HG03103 (cell line): ENCODE results near the gene KCTD4.

ENCODE experiments used
- ATAC-seq: cut with Tn5 transposase; IDR thresholded peaks from one replicate; pipeline ENCODE4 v1.9.1; 2021; ENCODE audit warnings: low read depth; ENCODE audit not compliant: unreplicated experiment

The KCTD4 gene

DNA sequence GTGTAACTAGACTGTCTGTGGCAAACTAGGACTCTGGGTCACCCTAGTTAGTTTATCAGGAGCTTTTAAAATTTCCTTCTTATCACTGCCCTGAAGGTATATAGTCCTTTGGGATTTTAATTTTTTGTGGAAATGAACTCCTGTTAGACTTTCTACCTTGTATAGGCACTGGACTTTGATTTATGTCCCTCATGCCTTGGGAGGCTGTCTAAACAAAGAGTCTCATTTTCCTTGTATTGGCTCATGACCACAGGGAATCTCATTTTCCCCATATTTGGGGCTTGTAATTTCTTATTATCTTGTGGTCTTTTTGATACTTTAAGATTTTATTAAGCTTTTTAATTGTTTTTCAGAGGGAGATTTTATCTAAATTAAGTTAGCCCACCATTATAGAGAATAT, 21.4 kb downstream of the KCTD4 start:
- no peak for ATAC-seq

DNA sequence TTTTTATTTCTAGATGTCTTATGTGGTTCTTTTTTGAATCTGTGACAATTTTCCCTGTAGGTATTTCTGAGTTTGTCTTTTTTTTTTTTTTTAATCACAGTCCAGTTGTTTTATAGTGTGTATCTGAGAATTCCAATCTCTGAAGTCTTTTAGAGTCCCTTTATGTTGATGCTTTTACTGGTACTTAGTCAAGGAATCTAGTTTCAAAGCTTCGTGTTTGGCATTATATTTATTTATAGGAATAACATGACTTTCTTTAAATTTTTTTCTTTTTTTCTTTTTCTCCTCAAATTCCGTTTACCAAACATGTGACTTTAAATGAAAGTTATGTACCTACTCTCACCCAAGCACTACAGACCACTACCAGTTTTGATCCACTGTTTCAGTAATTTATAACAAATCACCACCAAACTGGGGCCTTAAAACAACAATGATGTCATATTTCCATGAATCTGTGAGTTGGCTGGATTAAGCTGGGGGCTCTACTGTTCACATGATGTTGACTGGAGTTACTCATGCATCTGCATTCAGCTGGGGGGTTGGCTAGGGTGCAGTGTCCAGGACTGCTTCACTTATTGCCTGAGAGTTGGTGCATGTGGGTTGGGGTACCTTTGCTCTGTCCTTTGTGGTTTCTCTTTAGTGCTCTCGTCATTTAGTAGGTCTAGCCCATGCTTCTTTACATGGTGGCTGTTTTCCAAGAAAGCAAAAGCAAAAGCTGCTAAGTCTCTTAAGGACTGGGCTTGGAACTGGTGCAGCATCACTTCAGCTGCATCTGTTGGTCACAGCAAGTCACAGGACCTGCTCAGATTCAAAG, 22.3 kb downstream of the KCTD4 start:
- no peak for ATAC-seq

DNA sequence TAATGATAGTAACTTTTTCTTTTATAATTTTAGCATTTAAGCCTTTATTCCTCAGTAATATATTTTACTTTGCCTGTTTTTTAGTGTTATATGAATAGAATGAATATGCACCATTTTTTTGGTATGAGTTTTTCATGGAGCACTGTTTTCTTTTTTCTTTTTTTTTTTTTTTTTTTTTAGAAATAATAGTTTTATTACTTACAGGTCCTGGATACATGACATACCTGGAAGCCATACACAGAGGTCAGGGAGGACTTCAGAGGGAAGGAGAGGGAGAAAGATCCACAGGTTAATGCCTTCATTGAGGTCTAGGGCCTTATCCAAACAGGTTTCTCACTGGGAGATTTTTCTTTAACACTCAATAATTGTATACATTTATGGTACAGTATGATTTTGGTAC, 26.4 kb downstream of the KCTD4 start:
- ATAC-seq, result no peak

DNA sequence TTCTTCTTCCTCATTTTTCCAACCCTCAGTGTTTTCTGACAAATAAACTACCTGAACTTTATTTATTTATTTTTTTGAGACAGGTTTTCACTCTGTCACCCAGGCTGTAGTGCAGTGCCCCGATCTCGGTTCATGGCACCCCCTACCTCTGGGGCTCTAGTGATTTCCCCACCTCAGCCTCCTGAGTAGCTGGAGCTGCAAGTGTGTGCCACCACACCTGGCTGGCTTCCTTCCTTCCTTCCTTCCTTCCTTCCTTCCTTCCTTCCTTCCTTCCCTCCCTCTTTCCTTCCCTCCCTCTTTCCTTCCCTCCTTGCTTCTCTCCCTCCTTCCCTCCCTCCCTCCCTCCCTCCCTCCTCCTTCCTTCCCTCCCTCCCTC, 32.3 kb downstream of the KCTD4 start:
- ATAC-seq, result no peak

DNA sequence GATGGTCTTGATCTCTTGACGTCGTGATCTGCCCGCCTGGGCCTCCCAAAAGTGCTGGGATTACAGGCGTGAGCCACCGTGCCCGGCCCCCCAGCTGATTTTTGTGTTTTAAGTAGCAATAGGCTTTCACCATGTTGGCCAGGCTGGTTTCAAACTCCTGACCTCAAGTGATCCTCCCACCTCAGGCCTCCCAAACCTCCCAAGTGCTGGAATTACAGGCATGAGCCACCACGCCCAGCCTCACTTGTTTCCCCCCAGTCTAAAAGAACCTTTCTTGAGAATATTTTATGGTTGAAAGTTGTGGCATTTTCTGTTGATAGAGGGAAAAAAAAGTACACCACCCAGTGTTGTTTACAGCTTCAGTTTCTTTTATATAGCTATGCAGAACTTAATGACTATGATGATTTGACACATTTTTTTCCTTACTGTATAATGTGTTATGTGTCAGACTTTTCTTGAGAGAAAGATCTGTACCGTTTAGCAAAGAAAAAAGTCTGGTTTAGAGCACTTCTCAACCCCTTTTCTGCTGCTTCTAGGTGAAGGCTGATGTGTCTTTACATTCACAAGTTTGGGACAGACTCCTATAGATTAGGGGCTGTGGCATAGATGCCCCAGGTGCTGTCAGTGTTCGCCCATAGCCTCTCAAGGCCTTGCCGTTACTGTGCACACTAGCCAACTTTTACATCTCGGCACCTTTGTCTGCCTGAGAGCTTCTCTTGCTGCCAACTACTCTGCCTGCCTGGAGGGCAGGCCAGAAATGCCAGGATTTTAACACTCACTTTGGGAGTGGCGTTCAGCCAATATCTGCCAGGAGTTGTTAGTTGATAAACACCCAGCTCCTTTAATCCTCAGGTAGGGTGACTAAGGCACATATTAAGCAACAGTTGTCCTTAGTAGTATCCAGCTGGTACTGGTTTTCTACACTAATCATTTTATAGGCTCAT, 33.0 kb downstream of the KCTD4 start:
- ATAC-seq, result no peak

DNA sequence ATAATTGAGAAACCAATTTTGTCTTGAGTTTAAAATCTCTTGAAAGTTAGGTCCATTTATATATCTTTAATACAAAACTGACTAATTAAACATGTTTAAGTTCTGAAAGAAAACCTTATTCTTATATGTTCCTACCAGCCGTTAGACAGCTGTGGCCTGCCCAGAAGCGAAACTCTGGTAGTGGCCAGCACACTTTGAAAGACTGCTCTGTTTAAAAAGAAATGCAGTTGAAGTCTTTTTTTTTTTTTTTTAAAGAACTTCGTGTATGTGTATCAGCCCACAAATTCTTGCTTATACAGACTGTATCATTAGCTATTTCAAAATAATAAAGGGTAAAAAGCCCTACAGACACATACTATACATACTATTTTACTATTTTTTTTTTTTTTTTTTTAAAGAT, 34.0 kb downstream of the KCTD4 start:
- no peak for ATAC-seq

DNA sequence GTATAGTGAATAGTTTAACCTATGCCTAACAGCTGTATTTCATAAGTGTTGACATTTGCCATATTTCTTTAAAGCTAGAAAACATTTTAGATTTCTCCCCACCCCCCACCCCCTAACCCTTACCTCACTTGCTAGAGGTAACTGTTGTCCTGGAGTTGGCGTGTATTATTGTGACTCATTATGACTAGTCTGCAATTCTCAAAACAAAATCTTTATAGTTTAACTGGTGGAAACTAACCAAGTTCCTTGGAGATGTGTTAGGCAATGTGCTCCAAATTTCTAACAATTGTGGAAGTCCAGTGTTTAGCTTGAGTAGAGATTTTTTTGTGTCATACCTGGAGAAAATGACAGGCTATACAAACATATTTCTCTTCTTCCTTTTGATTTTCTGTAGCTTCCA, 38.0 kb downstream of the KCTD4 start:
- ATAC-seq, result no peak

DNA sequence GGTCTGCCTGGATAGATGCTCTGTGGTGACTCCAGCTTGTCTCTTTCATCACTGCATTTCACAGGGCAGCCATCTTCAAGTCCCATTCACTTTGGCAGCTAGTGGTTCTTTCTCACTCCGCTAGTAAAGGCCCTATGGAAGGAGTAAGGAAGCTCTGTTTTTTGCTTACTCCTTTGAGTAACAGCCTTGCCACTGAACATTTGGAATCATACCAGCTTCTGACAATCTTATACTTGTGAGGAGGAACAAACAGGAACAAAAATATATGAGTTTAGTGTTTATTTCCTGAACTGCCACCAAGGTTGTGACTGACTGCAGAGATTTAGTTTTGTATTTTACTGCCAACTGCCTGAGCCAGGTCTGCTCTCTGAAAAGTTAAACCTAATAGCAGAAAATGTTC, 38.7 kb downstream of the KCTD4 start:
- ATAC-seq, result no peak

DNA sequence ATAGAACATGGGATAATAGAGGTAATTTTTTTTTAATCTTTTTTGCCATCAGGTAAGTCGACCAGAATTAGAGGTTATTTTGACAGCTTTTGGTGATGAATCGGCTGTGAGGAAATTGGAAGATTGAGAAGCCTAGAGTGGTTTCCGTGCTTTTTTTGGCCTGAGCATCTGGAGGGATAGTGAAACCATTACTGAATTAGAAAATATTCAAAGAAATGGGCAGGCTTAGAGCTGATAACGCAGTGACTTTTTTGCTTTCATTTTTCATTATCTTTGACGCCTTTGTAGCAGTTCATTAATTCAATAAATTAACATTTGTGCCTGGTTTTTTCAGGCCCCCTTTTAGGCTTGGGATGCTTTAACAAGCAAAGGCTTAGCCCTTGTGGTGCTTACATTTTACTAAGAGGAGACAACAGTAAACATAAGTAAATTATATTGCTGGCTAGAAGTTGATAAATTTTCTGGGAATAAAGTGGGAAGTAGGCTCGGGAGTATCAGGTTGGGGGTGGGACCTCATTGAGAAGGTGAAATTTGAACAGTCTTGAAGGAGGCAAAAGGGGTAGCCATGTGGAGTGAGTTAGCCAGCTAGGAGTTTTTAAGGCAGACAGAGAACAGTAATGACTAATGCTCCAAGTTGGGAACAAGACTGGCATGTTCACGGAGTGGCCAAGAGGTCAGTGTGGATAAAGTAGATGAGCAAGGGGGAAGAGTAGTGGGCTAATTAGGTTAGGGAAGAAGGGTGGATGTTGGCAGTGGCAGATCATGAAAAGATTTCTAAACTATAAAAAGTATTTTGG, 44.1 kb downstream of the KCTD4 start:
- ATAC-seq, result no peak

DNA sequence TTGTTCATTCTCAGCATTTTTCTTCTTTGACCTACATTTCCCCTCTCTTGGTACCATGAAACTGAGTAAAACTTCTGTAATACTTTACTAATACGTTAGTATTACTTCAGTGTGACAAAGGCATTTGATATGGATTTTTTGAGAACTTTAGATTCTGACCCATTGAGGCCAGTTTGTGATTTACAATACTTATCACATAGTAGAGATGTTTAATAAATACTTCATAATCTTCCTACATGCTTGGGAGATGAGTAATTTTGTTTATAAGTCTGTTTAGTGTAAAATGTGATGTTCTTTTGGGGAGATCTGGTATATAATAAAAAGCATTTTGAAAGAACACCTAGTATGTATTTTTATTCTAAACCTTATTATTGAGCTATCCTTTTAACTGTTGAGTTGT, 50.9 kb downstream of the KCTD4 start:
- ATAC-seq, result no peak

DNA sequence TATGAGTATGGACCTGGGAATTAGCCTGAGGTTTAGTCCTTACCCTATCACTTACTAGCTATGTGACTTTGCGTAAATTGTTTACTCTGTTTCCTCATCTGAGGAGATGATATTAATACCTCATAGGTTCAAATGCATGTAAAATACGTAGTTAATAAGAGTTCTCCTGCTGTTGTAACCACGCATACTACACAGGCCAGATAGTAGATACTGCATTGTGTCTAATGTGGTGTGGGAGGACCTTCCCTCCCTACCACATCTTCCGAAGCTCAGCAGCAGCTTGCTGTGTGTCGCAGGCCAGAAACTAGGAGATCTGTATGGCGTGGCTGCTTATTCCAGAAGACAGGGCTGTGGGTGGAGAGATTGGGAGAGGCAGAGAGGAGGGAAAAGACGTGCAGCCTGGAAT, 57.5 kb downstream of the KCTD4 start:
- ATAC-seq, result no peak
